ENCODE results near the gene PIRT.

PIRT gene

DNA sequence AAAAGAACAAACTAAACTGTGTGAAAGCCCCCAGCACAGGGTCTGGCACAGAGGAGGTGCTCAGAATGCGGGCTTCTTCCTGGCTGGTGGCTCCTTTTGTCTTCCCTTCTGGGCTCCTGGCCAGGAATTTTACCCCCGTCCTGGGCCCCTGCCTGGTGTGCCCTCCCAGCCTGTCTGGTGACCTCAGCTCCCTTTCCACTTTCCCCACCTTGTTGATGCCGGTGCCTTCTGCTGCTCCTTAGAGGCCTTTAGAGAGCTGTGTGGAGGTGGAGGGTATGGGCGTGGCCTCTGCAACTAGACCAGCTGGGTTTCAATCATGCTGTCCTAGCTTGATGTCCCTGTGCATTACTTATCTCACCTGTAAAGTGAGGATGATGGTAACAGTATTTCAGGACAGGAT is 16.8 kb downstream of the PIRT start:
- DNase-seq (ENCODE audit: low read depth in 2 of 2), result no peak

DNA sequence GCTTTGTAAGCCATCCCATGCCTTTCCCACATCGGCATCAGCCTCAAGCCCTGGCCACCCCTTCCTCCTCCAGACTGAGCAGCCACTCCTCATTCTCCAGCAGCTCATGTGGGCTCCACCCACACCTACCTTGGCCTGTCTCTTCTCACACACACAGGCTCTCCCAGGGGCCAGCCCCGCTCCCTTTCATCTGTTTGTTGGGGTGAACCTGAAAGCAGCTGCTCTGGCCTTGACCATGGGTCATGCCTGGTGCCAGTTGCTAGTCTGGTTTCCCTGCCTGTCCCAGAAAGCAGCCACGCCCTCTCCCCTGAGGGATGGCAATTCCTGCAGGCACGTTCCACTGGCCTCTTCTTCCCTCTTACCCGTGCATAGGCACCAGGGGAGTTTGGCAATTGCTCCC is 22.6 kb downstream of the PIRT start:
- DNase-seq (ENCODE audit: low read depth in 2 of 2), result no peak

DNA sequence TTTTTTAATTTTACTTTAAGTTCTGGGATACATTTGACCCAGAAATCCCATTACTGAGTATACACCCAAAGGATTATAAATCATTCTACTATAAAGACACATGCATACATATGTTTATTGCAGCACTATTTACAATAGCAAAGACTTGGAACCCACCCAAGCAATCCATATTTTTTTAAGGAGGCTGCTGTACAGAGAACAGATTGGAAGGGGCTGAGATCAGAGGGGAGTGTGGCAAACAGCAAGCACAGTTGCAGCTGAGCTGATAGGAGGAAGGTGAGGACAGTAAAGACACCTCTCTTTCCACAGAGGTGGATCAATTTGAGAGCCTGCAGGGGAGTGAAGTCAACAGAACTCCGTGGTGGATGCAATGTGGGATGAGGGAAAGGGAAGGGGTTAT is 23.8 kb downstream of the PIRT start:
- DNase-seq (ENCODE audit: low read depth in 2 of 2), result no peak

DNA sequence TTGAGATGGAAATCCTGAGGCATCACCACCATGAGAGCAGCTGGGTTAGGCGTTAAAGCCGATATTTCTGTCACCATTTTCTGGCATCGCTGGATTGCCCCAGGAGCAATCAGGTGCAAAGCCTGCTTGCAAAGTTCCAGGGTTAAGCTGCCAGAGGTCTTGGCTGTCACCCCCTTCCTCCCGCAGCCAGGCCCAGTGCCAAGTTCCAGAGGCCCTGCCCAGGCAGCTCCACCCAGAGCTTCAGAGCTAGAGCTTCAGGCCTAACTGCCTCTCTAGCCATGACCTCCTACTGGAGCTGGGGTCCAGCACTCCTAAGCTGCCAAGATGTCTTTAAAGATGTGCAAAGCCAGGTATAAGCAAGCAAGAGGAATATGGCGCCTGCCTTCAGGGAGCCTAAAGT is 25.2 kb downstream of the PIRT start:
- no peak for DNase-seq (ENCODE audit: low read depth in 2 of 2)

DNA sequence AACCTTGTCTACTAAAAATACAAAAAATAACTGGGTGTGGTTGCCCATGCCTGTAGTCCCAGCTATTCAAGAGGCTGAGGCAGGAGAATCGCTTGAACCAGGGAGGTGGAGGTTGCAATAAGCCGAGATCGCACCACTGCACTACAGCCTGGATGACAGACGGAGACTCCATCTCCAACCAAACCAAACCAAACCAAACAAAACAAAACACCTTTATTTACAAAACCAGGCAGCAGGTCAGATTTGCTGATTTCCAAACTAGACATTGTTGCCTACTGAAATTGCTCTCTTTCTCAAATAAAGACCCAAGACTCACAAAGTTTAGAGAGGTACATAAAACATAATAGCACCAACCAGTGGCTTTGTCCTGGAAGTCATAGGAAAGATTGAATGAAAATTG is 28.3 kb downstream of the PIRT start:
- DNase-seq (ENCODE audit: low read depth in 2 of 2), result no peak

DNA sequence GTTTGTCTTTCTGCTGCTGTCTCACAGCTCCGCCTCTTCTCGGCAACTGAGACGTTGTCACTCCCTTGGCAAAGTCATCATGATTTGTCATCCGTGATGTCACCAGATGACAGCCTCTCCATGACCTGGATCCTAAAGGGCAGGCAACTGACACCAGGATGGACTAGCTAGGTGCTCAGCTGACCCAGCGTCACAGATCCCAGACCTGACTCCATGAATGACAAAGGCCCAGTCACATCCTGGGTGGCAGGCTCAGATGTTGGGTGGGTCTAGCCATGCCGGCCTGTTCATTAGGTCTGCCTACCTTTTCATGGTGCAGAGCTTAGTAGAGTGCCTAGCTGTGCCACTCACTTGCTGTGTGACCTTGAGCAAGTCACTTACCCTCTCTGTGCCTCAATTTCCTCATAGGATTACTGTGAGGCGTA is 30.2 kb downstream of the PIRT start:
- DNase-seq (ENCODE audit: low read depth in 2 of 2), result no peak

DNA sequence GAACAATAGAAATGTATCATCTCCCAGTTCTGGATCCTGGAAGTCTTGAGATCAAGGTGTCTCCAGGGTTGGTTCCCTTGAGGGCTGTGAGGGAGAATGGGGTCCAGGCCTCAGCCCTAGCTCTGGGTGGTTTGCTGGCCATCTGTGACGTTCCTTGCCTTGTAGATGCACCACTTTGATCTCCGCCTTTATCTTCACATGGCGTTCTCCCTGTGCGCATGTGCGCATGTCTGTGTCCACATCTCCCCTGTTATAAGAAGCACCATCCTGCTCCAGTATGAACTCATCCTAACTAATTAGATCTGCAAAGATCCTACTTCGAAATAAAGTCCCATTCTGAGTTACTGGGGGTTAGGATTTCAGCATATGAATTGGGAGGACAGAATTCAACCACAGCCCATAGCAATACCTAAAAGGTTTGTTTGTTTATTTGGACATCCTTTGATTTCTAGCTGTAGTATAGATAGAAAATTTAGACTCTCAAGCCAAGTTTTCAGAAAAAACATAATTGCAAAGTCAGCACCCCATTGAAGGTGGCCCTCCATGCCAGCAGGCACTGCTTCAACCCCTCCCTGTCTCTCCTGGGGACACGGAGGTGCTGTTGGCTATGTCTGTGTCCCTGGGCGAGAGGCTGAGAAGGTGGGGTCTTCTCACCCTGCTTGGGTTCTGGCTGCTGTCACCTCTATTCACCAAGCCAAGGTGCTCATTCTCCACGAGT is 31.2 kb downstream of the PIRT start:
- no peak for DNase-seq (ENCODE audit: low read depth in 2 of 2)

DNA sequence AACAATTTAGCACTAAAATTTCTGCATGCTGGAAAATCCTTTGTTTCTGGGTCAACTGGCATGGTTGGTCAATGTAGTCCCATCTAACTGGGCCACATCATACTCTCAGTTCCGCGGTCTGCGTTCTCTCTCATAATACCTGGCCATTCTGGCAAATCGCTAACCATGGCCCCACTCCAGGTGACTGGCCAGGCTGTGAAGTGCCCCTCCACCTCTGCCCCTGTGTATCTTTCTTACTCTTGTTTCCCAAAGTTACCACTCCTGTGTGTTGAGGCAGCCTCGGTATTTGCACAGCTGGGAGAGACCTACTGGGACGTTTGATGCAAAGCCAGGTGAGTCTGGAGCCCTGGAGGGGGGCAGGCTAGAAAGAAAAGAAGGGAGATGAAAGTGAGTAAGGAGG is 32.0 kb downstream of the PIRT start:
- no peak for DNase-seq (ENCODE audit: low read depth in 2 of 2)

DNA sequence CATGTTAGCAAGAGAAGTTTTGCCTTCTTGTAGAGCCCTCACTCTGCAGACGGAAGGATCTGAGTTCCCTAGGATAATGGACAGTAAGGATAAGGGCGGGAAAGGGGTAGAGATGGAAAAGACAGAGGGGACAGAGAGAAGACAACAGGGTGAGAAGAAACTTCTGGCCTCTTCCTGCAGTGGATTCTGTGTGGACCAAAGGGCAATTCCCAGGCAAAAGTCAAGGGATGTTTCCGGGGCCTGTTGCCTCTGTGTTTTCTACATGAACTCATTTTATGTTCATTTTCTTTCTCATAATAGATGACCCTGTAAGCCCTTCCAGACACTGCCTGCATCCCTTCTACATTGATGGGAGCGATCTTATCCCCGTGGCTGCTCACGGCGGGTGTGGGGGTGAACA is 33.3 kb downstream of the PIRT start:
- no peak for DNase-seq (ENCODE audit: low read depth in 2 of 2)

DNA sequence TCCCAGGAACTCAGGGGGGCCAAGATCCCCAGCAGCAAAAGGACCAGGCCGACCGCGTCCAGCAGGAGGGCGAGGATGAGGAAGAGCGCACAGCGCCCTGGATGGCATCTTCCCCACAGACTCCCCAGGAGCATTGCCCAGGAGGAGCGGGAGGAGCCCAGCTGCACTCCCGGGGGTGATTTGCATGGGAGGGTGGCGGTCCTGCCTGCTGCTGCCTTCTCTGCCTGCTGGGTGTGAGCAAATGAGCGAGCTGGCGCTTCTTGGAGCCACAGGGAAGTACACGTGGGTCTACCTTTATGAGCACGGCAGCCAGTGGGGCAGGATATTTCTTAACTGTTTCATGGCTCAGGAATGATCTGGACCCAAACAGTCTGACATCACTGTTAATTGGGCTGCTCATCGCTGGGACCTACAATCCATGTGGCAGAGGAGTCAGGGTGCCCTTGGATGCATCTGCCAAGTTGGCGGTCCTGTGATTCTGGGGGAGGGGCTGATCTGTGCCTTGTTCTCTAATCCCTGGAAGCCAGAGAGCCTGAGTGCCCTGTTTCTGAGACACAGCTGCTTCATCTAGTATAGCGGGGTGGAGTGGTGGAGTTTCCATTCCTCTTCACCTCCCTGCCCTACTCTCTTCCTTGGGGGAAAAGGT is 33.9 kb downstream of the PIRT start, which contains the start of gene TMEM238L:
Gene TMEM238L (minus strand): TSS at position 270 of the 646 bp plus-strand sequence. CDS start 136 bp downstream, at position 134.
- no peak for DNase-seq (ENCODE audit: low read depth in 2 of 2)

DNA sequence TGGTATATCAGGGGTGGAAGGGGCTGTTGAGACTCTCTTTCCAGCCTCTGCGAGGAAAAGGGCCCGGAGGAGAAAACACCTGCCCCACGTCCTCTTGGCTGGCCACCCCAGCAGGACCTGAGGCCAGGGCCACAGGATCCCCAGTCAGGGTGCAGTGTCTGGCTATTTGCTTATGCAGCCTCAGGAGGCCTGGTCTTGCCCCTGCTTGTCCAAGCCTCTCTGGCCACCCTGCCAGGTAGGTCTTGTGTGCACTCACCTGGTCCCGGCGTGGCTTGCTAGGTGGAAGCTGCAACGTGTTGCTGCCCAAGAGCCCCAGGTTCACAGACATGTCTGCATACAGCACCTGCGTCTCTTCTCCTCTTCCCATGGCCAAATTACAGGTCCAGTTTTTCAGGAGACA is 34.5 kb downstream of the PIRT start:
- DNase-seq (ENCODE audit: low read depth in 2 of 2), result no peak

DNA sequence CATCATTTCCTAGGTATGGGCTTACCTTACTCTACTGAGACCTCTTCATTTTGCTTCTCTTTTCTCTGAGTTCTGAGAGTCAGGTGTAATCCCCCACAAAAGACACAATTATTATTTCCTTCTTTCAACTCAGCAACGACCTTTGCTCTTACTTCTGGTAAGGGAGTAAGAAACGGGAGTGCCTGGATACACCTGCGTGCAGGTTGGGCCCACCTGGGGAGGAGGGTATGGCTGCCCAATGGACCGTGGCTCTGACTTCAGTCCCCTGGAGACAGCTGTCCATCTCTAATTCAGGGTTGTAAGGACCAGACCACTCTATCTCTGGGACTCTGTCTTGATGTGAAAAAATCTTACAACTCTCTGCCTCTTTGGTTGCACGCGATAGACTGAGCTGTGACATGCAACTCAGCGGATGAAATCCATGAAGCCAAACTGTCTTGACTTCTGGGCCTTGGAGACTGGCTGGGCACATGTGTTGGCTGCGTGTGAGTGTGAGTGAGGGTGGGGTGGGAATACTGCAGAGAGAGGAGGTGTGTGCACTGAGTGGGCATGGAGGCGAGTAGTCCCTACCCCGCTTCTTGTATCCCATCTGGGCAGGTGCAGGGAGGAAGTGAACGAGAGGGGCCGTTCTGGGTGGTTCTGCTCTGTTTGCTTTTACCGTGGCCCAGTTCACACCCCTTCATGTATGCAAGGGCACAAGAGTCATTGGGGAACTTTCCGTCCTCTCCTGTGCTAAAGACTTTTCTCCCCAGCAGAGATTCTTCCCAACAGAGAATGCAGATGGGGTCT is 35.2 kb downstream of the PIRT start:
- DNase-seq (ENCODE audit: low read depth in 2 of 2), result no peak

DNA sequence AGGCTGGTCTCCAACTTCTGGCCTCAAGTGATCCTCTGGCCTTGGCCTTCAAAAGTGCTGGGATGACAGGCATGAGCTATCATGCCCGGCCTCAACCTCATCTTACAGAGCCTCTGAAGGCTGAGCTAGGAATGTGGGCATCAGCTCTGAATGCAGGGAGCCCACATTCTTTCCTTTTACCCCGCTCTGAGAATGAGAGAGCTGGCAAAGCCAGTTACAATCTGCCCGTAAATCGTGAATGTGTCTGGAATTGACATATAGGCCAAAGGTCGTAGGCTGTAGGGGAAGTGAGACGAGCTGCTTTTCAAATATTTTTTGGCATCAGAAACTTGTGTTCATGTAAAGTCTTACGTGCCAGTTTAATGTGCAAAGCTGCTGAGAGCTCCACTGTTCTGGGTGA is 38.5 kb downstream of the PIRT start:
- DNase-seq (ENCODE audit: low read depth in 2 of 2), result no peak

DNA sequence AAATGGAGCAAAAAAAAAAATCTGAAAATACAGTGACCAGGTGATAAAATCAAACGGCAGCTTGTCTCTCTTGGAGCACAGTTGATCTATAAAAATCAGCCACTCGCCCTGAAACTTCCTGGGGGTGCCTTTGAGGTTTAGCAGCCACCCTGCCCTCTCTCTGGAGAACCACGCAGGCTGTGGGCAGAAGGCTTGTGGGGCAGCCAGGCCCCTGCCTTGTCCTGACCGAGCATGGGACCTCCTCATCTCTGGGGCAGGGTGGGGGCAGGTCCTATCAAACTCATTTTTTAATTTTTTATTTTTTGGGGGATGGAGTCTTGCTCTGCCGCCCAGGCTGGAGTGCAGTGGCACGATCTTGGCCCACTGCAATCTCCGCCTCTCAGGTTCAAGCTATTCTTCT is 39.0 kb downstream of the PIRT start:
- DNase-seq (ENCODE audit: low read depth in 2 of 2), result no peak

DNA sequence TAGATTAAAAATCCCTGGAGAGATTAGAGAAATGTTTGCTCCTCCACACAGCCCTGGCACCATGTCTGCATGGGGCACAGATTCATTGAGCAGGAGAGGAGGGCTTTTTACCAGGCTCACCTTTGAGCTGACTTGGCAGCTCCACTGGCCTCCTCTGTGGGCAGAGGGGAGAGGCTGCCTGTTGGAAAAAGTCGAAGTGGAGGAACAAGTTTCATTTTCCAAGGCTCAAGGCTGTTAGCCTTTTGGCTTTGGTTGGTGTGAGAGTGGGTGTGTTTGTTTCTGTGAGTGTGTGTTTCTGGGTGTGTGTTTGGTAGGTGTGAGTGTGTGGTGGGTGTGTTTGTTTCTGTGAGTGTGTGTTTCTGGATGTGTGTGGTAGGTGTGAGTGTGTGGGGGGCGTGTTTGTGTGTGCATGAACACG is 39.5 kb downstream of the PIRT start:
- no peak for DNase-seq (ENCODE audit: low read depth in 2 of 2)

DNA sequence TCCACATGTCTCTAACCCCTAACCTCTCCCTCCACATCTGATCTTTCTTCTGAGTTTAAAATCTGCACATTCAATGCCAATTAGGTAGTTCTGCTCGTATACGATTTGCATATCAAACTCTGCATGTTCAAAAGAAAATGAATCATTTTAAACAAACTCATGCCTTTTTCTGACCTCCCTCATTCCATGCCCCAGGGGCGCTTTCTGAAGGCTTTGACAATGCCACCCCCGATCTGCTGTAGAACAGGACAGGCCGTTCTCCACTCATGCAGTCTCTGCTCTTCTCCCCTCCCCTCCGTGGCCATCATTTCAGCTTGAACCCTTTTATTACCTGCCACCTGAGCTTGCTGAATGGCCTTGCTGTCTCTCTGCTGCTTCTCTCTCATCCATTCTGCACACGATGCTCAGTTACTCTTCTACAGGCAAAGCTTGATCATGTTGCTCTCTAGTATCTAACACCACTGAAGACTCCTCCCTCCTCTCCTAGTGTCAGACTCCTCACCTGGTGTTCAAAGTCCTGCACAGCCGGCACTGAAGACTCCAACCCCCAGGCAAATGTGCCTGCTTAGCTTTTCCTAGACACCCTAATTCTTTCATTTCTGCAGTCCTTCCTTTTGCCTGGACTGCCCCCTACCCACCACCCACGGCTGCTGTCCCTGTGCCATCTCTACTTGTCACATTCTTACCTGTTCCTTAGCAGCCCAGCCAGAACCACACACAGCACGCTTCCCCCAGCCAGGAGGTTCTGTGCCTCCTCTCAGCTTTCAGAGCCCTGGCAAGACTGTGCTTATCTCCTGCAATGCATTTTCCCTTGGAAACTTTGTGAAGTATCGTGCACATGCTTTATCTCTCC is 40.2 kb downstream of the PIRT start:
- DNase-seq (ENCODE audit: low read depth in 2 of 2), result no peak

DNA sequence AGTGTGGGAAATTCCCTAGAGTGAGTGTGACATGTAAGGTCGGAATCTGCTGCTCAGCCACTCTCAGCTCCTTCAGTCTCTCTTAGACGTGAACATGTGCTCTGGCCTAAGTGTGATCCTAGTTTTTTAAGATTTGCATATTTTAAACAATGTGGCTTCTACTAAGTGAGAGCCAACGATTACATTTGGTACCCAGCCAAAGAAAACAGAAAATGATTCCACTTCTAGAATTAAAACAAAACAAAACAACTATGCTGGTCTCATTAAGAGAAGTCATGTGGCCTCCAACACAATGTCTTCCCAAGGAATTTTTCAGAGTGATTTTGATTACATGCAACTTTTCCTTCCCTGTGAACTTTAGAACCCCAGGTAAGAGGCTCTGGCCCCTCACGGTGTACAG is 44.1 kb downstream of the PIRT start:
- no peak for DNase-seq (ENCODE audit: low read depth in 2 of 2)

DNA sequence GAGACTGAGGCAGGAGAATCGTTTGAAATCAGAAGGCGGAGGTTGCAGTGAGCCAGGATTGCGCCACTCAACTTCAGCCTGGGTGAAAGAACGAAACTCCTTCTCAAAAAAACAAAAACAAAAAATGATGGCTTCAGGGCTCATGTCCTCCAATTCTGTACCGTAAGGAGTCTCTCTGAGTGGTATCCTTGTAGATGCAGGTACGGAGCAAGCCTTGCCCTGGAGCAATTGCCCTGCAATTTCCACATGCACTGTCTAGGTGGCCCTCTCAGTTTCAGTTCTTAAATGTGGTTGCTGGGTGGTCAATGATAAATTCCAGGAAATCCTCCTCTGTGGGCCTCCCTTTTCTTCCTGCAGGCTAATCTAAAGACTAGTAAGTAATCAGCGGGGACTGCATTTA is 44.6 kb downstream of the PIRT start:
- no peak for DNase-seq (ENCODE audit: low read depth in 2 of 2)

DNA sequence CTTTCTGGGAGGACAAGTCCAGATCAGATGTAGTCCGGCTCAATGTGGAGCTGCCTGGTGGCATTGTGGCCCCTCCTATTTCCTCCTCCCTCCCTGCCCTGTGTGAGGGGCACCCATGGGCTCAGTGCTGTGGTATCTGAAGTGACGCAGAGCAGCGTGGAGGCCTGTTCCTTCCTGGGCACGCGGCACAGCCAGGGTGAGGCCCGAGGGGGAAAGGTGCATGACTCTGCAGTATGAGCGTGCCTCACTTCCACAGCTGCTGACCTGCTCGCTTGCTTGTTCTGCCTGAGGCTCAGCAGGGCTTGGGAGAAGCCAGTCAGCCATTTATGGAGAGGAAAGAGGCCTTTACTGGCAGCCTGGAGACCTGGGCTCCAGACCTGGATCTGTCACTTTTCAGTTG is 45.7 kb downstream of the PIRT start:
- DNase-seq (ENCODE audit: low read depth in 2 of 2), result no peak

DNA sequence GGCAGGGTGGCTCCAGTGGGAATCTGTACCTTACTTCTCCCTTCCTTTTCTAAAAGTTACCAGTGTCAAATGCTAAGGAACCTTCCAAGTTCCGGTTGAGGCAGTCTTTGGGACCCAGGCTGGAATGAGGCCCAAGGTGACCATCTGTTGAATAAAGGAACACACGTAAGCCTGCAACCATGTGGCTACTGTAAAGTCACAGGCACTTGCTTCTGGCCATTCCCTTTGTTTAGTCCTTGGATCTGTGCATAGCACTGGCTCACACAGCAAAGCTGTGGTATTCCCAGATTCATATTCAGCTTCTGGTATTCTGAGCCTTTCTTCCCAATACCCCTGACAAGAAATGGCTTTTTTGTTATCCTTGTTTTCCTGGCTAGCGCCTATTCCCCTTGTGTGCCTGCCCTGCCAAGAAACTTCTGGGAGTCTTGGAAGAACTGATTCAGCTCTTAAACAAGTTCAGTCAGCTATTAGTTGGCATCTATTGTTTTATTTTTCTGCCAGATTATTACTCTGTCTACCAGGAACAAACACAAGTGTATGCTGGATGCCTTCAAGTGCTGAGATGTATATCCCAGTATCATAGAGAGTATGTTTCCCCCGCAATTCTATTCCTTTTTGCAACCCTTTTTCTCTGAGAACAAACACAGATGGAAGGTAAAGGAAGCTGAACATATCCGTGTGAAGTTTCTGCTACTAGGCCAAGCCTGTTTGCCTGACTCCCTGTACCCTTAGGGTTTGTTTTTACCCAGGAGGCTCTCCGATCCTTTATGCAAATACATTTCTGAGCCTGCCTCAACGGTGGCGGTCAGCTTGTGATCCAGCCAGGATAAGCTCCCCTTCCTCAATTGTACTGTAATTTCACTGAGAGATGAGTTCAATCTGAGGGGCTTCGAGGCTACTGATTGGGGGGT is 47.1 kb downstream of the PIRT start:
- DNase-seq (ENCODE audit: low read depth in 2 of 2), result no peak

Data from stimulated activated CD8-positive, alpha-beta memory T cell treated with anti-CD3 and anti-CD28 coated beads, Interleukin-2, amount 100 ng/mL, for 48 hours (primary cell).